K562 (cell line): ENCODE data around the gene CFAP251. TPM values are rescaled to one million over a fixed set of nuclear protein-coding genes. Genes with fewer than 3 reads are reported as not detected.

Experiments
- ATAC-seq: fragments of 200-7000 bp; cut with Tn5 transposase; 3 replicates; pipeline ENCODE4 v1.9.1; 2020; ENCODE audit warnings: moderate library complexity
- BruUV-seq: library from RNA; stranded (reverse); fragments of 400-500 nt; replicated peaks from 2 replicates; lab custom pipeline; 2021; lab: Mats Ljungman, UMichigan
- CTCF ChIA-PET: fragments of 300-600 bp; formaldehyde crosslinking; extraction: SDS; loops from one replicate; lab custom pipeline; 2021; ENCODE audit warnings: low intra/inter-chr PET ratio; lab: Yijun Ruan, JAX
- POLR2A ChIA-PET: fragments of 300-600, 350-650 bp; sonication (Branson Sonifier 250); formaldehyde crosslinking; extraction: SDS; loops from one replicate; lab custom pipeline; 2021; ENCODE audit warnings: antibody characterized with exemption, inconsistent platforms; lab: Yijun Ruan, JAX
- DNase-seq, 4 experiments: peaks; one replicate each; pipeline versions ENCODE4 v3.0.0 to v3.0.0-alpha.2; 2011 to 2018; ENCODE audit warnings: low spot score in 3 of 4, mixed read lengths in 3 of 4; ENCODE audit errors: extremely low read depth in 1 of 4
- FAIRE-seq: peaks from 2 replicates; lab custom pipeline; 2011; peaks lifted over from hg19 to GRCh38; lab: Jason Lieb, UNC
- H2AFZ ChIP-seq: 2 replicates; pipeline ENCODE4 v1.6.0; 2011; ENCODE audit warnings: low read depth, low read length, control low read depth, inconsistent platforms
- H3K27ac ChIP-seq: fragments of 200-600 bp; 3 replicates; pipeline ENCODE4 v1.8.0; 2011; ENCODE audit warnings: low read depth, mild to moderate bottlenecking, control low read depth, inconsistent platforms, low read length, moderate library complexity, mixed read lengths; ENCODE audit errors: extremely low read depth
- H3K27me3 ChIP-seq, 2 experiments: fragments of 300-600 bp in 1 of 2; 2 replicates in 1 of 2; 3 replicates in 1 of 2; pipeline versions ENCODE4 v1.6.0 to v1.8.0; 2011; ENCODE audit warnings: inconsistent platforms in 2 of 2, low read length in 2 of 2, mild to moderate bottlenecking in 1 of 2, mixed read lengths in 1 of 2, moderate library complexity in 1 of 2; ENCODE audit not compliant: control insufficient read depth in 2 of 2, insufficient read depth in 2 of 2
- H3K36me3 ChIP-seq: fragments of 300-600 bp; 3 replicates; pipeline ENCODE4 v1.8.0; 2011; ENCODE audit warnings: mild to moderate bottlenecking, low read length, inconsistent platforms; ENCODE audit not compliant: control insufficient read depth, insufficient read depth
- H3K4me1 ChIP-seq, 2 experiments: fragments of 200-600 bp in 1 of 2; replicated peaks in 1 of 2; 2 replicates in 1 of 2; 3 replicates in 1 of 2; pipeline versions ENCODE4 v1.5.1 to v1.8.0; 2011; ENCODE audit warnings: inconsistent platforms in 2 of 2, low read length in 2 of 2, mild to moderate bottlenecking in 1 of 2, mixed read lengths in 1 of 2, moderate library complexity in 1 of 2; ENCODE audit not compliant: control insufficient read depth in 2 of 2, insufficient read depth in 2 of 2
- H3K4me2 ChIP-seq: 2 replicates; pipeline ENCODE4 v1.6.1; 2011; ENCODE audit warnings: low read length, control low read depth, inconsistent platforms, mixed read lengths; ENCODE audit not compliant: insufficient read depth
- H3K4me3 ChIP-seq: fragments of 200-600 bp; sonication (generic), shearing (Covaris generic); 2 replicates; pipeline ENCODE4 v1.5.1; 2016; ENCODE audit warnings: control low read depth, inconsistent platforms
- H3K79me2 ChIP-seq: fragments of 200-600 bp; 3 replicates; pipeline ENCODE4 v1.8.0; 2011; ENCODE audit warnings: low read length, inconsistent platforms; ENCODE audit not compliant: control insufficient read depth, insufficient read depth
- H3K9ac ChIP-seq, 2 experiments: 2 replicates each; pipeline versions ENCODE4 v1.6.0 to v1.6.1; 2011; ENCODE audit warnings: low read depth in 2 of 2, low read length in 2 of 2, control low read depth in 1 of 2, inconsistent platforms in 1 of 2, mild to moderate bottlenecking in 1 of 2, mixed read lengths in 1 of 2; ENCODE audit not compliant: insufficient read depth in 1 of 2
- H3K9me1 ChIP-seq: one replicate; pipeline ENCODE4 v1.6.0; 2011; ENCODE audit warnings: inconsistent platforms, mild to moderate bottlenecking, low read length, moderate library complexity; ENCODE audit not compliant: control insufficient read depth, insufficient read depth
- H3K9me3 ChIP-seq: replicated peaks from 2 replicates; pipeline ENCODE4 v1.5.1; 2011; ENCODE audit warnings: low read depth, low read length, inconsistent platforms; ENCODE audit not compliant: control insufficient read depth, insufficient read depth
- H4K20me1 ChIP-seq: replicated peaks from 2 replicates; pipeline ENCODE4 v1.6.1; 2011; ENCODE audit warnings: low read length, inconsistent platforms, mixed read lengths; ENCODE audit not compliant: control insufficient read depth, insufficient read depth
- CBFA2T3 ChIP-seq: fragments of 450-650 bp; IDR thresholded peaks from 2 replicates; pipeline ENCODE4 v1.6.1; 2017
- CHD4 ChIP-seq: fragments of 200-600 bp; sonication (generic); IDR thresholded peaks from 3 replicates; pipeline ENCODE4 v1.6.1; 2012; ENCODE audit warnings: low read depth, mild to moderate bottlenecking, mixed read lengths, low read length, inconsistent platforms; ENCODE audit not compliant: insufficient read depth, insufficient replicate concordance, poor library complexity, severe bottlenecking
- ELF1 ChIP-seq: fragments of 200-800 bp; sonication (Bioruptor generic); IDR thresholded peaks from 2 replicates; pipeline ENCODE4 v1.6.1; 2016; ENCODE audit warnings: missing genetic modification characterization, missing compliant biosample characterization
- GABPA ChIP-seq: fragments of 200-800 bp; sonication (Bioruptor generic); conservative IDR thresholded peaks from 2 replicates; pipeline ENCODE4 v1.6.1; 2016; ENCODE audit warnings: low read depth, missing genetic modification characterization, missing compliant biosample characterization
- GTF3C2 ChIP-seq: IDR thresholded peaks from 3 replicates; pipeline ENCODE4 v1.6.1; 2011; ENCODE audit warnings: borderline replicate concordance, mild to moderate bottlenecking, moderate library complexity; ENCODE audit not compliant: insufficient read length; ENCODE audit errors: extremely low read depth
- HIVEP1 ChIP-seq: fragments of 250-450 bp; sonication (Bioruptor Pico); IDR thresholded peaks from 2 replicates; pipeline ENCODE4 v1.4.0; 2020; ENCODE audit warnings: mild to moderate bottlenecking
- JUND ChIP-seq, 2 experiments: IDR thresholded peaks; 2 replicates in 1 of 2; 3 replicates in 1 of 2; pipeline ENCODE4 v1.6.1; 2011; ENCODE audit warnings: borderline replicate concordance in 2 of 2, low read depth in 2 of 2, low read length in 2 of 2, improper control_type of control experiment in 1 of 2, missing biosample characterization in 1 of 2, missing genetic modification characterization in 1 of 2, missing genetic modification reagents in 1 of 2
- KLF16 ChIP-seq: IDR thresholded peaks from 2 replicates; pipeline ENCODE4 v1.6.1; 2016; ENCODE audit warnings: antibody characterized with exemption
- MAFG ChIP-seq: fragments of 450-650 bp; conservative IDR thresholded peaks from 2 replicates; pipeline ENCODE4 v1.6.1; 2016; ENCODE audit warnings: missing genetic modification characterization, missing compliant biosample characterization
- NFXL1 ChIP-seq: fragments of 450-650 bp; formaldehyde crosslinking; IDR thresholded peaks from 2 replicates; pipeline ENCODE4 v1.4.0; 2021; ENCODE audit warnings: mild to moderate bottlenecking
- POLR2B ChIP-seq: fragments of 450-650 bp; IDR thresholded peaks from 2 replicates; pipeline ENCODE4 v1.6.1; 2018; ENCODE audit warnings: low read depth; ENCODE audit not compliant: partially characterized antibody
- TCF15 ChIP-seq: fragments of 250-450 bp; sonication (Bioruptor Pico); IDR thresholded peaks from 2 replicates; pipeline ENCODE4 v1.8.0; 2022; ENCODE audit warnings: moderate library complexity, mild to moderate bottlenecking, inconsistent platforms
- WGBS: fragments of 100-300 bp; shearing (Covaris generic); methylation state at CpG from one replicate; pipeline ENCODE4 v1.1.6; 2016; ENCODE audit warnings: low coverage, mixed read lengths; ENCODE audit not compliant: insufficient coverage; ENCODE audit errors: missing lambda C conversion rate; 5-methylcytosine and 5-hydroxymethylcytosine counted together
- in situ Hi-C: fragments of 300-500 bp; cut with MboI; formaldehyde crosslinking; loops from 4 replicates; pipeline ENCODE4 v1.15.0; 2018; ENCODE audit warnings: inconsistent platforms, mixed read lengths
- intact Hi-C: fragments of 100-400 bp; cut with micrococcal nuclease; formaldehyde crosslinking; loops from 2 replicates; pipeline ENCODE4 v1.14.2; 2022
- polyA plus RNA-seq, 8 experiments: library from polyadenylated mRNA; depleted of rRNA in 4 of 8; stranded (reverse) in 5 of 8; unstranded in 3 of 8; fragments of >200 nt; fragmentation: Nextera tagmentation in 2 of 8; fragmentation: Illumina TruSeq in 1 of 8; extraction: Ambion mirVana in 2 of 8; extraction: Trizol in 1 of 8; gene quantifications; 2 replicates each; pipeline versions ENCODE4 v1.2.1 to v1.2.3, GENCODE V29; 2011 to 2014; ENCODE audit warnings: inconsistent platforms in 1 of 8, missing spikeins in 1 of 8
- total RNA-seq, 7 experiments: library from RNA; depleted of rRNA in 6 of 7; stranded (reverse); fragments of >200 nt in 6 of 7; fragmentation: Illumina TruSeq in 2 of 7; extraction: Trizol in 2 of 7; gene quantifications; 2 replicates each; pipeline versions ENCODE4 v1.2.1 to v1.2.3, GENCODE V29; 2011 to 2021; ENCODE audit warnings: low replicate concordance in 1 of 7
- TF ChIP-seq, protein P1 (sequence below): sonication (generic); formaldehyde crosslinking; IDR thresholded peaks from 2 replicates; pipeline ENCODE4 v1.8.0; 2022; ENCODE audit warnings: missing genetic modification reagents, mild to moderate bottlenecking, borderline replicate concordance

CFAP251 gene
- total and polyA plus RNA-seq, 9 of the 15 experiments (the other 6 are each of a cell fraction or from before 2014, with no cell fraction given) = 16.6 to 31.0 (median 19.1) TPM

DNA sequence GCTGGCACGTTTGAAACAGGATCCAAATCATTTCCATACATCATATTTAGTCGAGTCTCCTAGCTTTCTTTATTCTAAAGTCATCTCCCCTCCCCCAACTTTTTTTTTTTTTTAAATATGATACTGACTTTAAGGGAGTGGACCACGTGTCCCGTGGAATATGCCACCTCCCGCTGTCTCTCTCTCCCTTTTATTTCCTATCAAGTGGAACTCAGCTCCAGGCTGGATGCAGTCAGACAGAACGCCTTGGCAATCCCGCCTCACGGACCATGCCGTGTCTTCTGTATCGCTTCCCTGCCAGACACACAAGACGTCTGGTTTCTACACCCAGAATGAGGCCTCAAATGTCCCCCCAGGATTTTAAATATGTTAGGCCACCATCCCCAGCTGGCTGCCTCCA is 124.5 kb downstream of the CFAP251 start (continued):
- TF ChIP-seq, protein P1, sequence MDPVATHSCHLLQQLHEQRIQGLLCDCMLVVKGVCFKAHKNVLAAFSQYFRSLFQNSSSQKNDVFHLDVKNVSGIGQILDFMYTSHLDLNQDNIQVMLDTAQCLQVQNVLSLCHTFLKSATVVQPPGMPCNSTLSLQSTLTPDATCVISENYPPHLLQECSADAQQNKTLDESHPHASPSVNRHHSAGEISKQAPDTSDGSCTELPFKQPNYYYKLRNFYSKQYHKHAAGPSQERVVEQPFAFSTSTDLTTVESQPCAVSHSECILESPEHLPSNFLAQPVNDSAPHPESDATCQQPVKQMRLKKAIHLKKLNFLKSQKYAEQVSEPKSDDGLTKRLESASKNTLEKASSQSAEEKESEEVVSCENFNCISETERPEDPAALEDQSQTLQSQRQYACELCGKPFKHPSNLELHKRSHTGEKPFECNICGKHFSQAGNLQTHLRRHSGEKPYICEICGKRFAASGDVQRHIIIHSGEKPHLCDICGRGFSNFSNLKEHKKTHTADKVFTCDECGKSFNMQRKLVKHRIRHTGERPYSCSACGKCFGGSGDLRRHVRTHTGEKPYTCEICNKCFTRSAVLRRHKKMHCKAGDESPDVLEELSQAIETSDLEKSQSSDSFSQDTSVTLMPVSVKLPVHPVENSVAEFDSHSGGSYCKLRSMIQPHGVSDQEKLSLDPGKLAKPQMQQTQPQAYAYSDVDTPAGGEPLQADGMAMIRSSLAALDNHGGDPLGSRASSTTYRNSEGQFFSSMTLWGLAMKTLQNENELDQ (CRISPR knock-in tag) = no peak
- TF ChIP-seq ELF1 (tag) = no peak
- TF ChIP-seq JUND (IDR thresholded peaks at IDR 0.05; ENCODE audit: borderline replicate concordance, low read depth, low read length) = no peak
- no peak for TF ChIP-seq JUND (tag; IDR thresholded peaks at IDR 0.05; ENCODE audit: borderline replicate concordance, low read depth, low read length)
- TF ChIP-seq MAFG (tag) = no peak
- TF ChIP-seq KLF16 = no peak

- no TSS peak for BruUV-seq
- POLR2A ChIA-PET = interaction anchor here (0.9 kb wide), 1 partner anchor 11 kb away, joined by 3 read pairs; no protein-coding TSS in a partner anchor
- Histone ChIP-seq H3K9me1 (no peaks in the 10 kb centered on the region), H3K4me1 (peaks cover 0 to 3% of the 10 kb centered on the region in 2 experiments; a peak in 1 of 5 replicates), H3K4me2 (no peak overlapping the region), H3K79me2 (no peaks in the 10 kb centered on the region), H4K20me1 (no peaks in the 10 kb centered on the region), H3K27ac (no peak overlapping the region), H3K36me3 (peaks cover 51% of the 10 kb centered on the region; the same call in 1 of the 3 replicates), H2AFZ (no peak overlapping the region), H3K27me3 (no peaks in the 10 kb centered on the region), H3K9me3 (no peaks in the 10 kb centered on the region), H3K9ac (0 out of 4 replicates have a peak overlapping the region, but pooled peaks of 1 of the 2 experiments have one; percentile 1), H3K4me3 (no peak overlapping the region)
- FAIRE-seq = no peak
- intact Hi-C loops (no loop called here), in situ Hi-C loops (loop anchor here (5.0 kb wide), 1 partner anchor 149 kb away; no protein-coding TSS in a partner anchor)
- 98% methylated on average over 8 of the region's 15 CpGs for WGBS
- CTCF ChIA-PET = no interaction called here
- no peak for DNase-seq
- ATAC-seq = no peak
- TF ChIP-seq POLR2B (no peak), CHD4 (no peak), GABPA (no peak), HIVEP1 (CRISPR knock-in tag) (no peak), GTF3C2 (no peak), NFXL1 (no peak), TCF15 (CRISPR knock-in tag) (no peak), CBFA2T3 (no peak)
Measured at GRCh38 chr12:122043476-122043875, 125.1 kb downstream of the CFAP251 start.
